NCI-H774 (cell line): ENCODE data around the gene STIMATE.

Source experiments
- DNase-seq: peaks from one replicate; lab custom pipeline; 2025; lab: John Stamatoyannopoulos, UW

STIMATE gene

DNA sequence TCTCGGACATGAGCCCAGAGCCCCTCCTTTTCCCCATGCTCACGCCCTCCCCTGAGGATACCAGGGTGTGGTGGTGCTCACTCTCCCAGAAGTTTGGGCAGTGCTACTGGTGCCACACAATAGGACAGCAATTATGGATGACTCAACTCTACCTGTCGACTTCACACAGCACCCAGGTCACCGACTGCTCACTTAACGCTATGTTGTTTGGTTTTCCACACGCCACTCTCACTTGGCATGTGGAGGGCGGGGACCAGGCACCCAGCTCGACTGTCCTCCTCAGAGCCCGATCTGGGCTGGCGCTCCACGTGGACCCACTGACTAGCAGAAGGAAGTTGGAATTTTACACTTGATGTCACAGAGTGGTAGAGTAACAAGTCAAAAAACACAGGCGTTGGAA is 30.9 kb downstream of the STIMATE start:
- DNase-seq, result no peak

DNA sequence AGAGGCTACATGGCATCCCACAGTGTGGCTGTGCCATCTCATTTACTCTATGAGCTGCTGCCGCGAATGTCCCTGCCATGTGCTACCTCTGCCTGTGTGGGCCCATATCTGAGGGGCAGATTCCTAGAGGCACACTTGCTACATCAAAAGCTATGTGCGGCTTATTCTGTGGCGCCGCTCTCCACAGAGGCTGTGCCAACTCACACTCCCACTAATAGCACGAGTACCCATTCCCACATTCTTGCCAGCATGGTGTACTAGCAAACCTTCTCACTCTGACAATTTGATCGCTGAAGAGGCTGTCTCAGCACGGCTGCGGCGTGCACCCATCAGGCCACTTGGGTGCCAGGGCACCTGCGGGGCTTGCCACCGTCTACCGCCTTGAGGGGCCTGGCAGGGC is 31.4 kb downstream of the STIMATE start:
- no peak for DNase-seq

DNA sequence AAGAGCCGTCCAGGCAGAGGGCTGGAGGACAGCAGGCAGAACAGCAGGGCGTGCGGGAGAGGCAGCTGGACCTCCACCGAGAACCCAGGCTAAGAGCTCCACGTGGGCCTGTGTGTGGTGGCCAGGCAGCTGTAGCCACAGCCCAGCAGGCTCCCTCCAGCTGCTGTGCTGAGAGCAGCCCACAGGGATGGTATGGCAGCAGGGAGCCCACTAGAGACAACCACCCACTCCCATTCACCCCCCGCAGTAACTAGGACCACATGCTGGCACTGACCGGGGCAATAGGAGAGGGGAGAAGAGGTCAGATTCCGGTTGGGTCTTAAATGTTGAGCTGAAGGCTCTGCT is 37.0 kb downstream of the STIMATE start:
- no peak for DNase-seq

DNA sequence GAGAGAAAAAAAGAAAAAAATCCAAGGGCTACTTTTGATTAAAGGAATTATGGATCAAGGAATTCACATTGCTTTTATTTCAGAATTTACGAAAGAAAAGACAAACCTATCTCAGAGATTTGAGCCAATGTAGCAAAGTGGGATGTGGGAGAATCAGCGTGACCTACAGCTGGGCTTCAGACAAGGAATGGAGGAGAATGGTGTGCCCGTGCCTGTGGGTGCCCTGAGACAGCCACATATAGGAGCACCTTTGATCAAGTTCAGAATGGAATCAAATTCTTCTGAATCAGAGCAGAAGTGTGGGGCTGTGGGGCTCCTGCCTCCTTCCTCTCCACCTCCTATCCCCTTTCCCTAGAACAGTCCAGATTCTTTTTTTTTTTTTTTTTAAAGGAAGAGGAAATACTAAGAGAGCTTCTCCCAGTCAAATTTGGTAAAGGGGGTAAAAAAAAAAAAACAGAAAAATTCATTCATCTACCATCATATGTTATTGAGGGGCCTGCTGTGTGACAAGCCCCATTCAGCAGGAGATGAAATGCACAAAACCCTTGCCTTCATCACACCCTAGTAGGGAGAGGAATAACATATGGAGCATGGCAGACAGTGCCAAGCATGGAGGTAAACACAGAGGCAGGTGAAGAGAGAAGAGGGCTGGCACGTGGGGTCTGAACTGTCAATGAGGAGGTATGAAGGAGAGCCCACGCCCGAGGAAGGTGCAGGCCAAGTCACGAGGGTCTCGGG is 37.5 kb downstream of the STIMATE start:
- no peak for DNase-seq

DNA sequence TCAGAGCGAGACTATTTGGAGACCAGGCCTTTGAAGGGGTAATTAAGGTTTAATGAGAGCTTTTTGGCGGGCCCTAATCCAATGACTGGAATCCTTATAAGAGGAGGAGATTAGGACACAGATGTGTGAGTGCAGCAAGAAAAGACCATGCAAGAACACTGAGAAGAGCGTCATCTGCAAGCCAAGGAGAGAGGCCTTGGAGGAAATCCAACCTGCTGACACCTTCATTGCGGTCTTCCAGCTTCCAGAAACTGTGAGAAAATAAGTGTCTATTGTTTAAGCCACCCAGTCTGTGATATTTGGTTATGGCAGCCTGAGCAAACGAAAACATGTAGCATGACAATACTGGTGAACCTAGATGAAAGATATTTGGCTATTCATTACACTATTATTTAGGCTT is 39.5 kb downstream of the STIMATE start:
- no peak for DNase-seq

DNA sequence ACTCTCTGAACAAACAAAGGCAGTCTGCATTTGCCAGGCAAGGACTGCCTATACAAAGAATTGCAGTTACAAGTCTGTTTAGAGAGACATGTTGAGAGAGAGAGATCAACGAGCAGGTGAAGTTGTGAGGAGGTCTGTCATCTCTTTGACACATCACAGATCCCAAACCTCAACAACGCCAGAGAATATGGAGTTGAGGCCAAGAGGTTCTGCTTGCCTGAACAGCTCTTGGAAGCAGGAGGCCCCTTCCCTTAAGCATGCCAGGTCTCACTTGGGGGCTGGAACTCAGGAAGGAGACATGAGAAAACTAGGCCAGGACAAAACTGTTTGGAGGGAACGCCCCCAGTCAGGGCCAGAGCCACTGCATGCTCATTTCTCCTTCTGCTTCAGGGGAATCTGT is 40.2 kb downstream of the STIMATE start:
- DNase-seq, result no peak

DNA sequence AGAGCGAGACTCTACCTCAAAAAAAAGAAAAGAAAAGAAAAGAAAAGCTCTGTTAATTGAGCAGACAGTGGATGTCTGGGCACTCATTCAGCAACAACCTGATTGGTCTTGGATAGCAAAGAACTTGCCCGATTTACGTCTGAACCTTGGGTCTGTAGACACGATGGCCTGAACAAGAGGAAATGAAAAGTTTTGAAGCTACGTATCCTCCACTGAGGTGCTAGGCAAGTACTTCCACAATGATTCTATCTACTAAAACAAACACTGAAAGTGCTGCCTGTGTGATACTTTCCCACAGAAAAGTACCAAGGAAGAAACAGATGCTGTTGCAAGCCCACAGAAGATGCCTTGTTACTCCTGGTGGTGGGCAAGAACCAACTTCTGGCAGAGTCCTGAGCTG is 40.7 kb downstream of the STIMATE start:
- DNase-seq, result no peak

DNA sequence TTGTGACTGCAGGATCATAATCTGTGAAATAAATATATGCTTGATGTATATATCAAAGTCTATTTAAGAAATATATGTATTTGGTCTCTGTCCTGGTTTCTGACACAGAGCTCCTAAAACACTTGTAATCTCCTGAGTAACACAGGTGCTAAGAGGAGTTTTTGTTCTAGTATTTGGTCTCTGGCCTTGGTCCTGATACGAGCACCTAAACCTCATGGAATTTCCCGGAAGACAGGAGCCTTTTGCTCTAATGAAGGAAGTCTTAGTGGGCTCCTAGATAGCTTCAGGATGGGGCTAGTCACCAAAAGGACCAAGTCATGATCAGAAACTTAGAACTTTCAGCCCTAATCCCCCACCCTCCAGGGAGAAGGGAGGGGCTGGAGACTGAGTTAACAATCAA is 43.3 kb downstream of the STIMATE start:
- DNase-seq, result no peak

DNA sequence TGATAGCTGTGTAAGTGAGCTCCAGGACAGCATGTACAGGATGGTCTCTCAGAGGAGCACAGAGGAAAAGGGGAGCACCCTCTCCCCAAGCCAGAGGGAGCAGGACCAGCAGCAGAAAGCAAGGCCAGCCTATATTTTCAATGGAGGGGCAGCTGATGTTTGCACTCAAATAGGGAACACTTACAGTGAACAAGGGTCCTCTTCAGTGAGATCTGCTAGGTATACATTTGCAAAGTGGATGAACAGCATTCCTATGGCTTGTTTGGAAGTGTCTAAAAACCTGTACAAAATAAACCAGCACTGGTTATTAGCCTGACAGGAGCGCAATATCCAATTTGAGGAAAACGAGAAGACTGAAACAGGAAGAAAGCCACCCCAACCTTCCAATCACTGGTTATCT is 44.9 kb downstream of the STIMATE start:
- no peak for DNase-seq

DNA sequence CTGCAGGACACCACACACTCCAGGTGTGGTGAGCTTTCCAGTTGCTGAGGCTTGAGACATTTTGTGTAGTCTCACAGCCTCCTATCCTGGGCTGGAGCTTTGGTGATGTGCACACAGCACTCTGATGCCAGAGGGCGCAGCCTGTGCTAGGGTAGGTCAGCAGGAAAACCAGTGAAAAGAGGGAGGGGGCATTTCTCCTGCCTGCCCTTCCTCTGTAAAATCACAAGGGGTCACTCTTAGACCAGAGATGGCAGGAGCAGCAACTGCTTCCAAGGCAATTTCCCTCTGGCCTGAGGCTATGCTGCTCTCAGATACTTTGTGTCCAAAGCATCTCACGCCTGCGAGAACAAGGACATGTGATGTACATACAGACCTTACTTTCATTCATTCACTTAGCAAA is 46.0 kb downstream of the STIMATE start:
- DNase-seq, result no peak

DNA sequence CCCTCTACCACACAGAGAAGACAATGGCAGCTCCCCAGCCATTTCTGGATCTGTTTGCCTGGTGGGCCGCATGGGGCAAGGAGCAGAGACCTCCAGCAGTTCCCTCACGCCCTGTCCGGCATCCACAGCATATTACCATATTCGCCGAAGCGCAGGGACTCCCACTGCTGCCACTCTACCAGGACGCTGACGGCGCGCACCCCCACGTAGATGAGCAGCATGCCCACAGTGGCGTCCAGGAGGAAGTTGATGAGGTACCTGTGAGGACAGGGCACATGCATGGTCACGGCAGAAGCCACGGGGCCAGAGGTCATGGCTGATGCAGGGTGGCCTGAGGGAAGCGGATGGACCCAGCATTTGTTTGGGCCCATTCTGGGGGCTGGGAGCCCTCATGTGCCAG is 47.7 kb downstream of the STIMATE start:
- no peak for DNase-seq

DNA sequence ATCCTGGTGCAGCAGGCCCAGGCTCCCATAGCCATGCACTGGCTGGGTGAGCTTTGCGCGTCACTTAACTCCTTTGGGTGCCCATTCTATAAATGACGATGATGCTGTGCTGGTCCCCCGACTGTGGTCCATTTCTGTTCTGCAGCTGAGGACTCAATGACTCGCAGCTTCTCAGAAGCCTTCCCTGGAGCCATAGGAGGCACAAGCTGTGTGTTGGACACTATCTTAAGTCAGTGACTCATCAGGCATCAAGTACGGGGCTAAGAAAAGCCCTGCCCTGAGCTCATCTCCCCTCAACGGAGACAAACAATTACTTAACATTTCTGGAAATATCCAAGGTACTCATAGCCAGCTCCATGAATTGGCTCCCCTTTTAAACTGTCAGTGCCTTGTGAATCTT is 48.7 kb downstream of the STIMATE start:
- no peak for DNase-seq

DNA sequence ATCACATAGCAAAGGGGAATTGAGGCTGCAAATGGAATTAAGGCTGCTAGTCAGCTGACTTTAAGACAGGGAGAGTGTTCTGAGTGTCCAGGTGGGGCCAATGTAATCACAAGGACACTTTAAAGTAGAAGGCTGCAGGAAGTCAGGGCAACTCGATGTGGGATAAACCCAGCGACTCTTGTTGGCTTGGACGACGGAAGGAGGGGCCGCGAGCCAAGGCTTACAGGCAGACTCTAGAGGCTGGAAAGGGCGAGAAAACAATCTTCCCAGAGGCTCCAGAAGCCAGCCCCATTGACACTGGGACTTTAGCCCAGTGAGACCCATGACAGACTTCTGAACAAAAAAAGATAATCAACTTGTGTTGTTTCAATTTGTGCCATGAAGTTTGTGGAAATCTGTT is 49.6 kb downstream of the STIMATE start:
- DNase-seq, result no peak

DNA sequence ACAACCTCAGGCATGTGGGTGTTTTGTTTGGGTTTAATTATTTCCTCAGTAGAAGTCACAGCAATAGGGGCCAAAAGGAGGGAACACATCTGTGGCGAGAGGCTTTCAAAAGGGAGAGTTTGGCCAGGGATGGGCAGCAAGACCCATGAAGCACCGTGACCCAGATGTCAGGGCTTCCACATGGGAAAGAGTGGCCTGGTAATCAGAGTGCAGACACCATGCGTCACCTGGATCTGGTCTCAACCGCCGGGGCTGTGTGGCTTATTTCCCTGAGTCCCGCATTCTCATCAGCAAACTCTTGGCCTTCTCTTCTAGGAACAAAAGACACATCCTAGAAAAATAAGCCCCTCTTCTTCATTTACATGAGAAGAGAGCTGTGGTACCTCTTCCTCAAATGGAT is 50.1 kb downstream of the STIMATE start:
- no peak for DNase-seq

DNA sequence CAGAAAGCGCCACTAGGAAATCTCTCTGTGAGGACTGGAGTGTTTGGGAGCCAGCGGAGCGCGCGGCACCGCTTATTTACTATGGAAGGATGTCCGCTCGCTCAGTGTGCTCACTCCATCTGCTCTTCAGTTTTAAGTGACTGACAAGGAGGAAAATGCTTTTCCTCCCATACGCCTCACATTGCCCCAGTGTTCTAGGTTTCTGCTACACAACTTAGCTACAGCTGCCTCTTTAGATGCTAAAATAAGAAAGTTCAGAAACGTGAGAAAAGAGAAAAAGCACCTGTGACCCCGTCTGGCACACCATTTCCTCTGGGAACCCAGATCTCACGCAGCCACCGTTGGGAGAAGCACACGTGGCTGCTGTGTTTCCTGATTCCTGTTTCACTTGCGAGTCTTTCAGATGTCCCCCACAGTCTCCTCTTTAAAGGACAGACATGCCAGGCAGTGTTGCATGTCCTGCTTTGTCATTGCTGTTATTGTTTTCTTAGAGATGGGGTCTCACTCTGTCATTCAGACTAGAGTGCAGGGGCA is 50.8 kb downstream of the STIMATE start:
- DNase-seq, result no peak

DNA sequence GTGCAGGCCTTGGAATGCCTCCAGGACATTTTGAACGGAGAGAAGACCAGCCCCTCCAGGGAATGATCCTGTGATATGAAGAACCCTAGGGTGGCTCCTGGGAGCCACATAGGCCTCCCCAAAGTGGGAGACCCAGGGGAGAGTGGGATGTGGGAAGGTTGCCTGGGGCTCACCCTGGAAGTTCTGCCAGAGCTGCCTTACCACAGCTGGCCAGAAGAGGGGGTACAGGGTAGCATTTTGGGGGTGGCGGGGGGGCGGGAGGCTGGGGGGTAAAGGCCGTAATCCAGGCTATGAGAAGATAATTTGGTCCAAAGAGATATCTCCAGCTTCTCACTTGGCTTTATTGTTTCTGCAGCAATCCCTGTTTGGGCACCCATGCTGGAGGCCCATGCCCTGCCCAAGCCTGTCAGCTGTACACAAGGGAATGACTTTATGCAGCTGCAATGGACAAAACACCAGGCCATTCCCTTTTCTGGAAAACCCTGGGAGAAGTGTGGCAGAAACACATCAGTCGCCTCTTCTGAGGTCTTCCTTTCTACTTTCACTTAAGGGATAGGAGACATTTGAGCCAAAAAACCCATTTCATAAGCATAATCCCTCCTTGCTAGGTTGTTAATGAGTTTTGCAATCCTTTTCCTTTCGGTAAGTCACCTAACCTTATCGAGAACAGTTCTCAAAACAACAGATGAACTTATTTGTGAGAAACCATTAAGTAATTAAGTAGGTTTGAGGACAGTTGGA is 51.5 kb downstream of the STIMATE start:
- no peak for DNase-seq

DNA sequence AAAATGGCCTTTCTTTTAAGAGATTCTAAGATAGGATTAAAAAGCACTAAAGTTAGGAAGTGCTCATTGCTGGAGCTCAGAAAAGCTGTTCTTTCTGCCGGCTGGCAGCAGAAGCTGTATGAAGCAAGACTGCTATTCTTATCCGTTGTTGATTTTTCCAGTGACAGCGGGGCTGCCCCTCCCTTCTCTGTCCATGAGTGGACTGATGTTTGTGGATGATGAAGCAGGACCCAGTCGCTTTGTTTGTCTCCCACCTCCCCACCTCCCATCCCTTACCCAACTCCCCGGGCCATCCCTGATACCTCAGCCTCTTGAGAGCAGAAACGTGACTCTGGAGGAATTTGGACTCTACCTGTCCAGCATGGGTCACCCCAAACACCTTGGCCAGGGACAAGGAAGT is 52.2 kb downstream of the STIMATE start:
- DNase-seq, result no peak

DNA sequence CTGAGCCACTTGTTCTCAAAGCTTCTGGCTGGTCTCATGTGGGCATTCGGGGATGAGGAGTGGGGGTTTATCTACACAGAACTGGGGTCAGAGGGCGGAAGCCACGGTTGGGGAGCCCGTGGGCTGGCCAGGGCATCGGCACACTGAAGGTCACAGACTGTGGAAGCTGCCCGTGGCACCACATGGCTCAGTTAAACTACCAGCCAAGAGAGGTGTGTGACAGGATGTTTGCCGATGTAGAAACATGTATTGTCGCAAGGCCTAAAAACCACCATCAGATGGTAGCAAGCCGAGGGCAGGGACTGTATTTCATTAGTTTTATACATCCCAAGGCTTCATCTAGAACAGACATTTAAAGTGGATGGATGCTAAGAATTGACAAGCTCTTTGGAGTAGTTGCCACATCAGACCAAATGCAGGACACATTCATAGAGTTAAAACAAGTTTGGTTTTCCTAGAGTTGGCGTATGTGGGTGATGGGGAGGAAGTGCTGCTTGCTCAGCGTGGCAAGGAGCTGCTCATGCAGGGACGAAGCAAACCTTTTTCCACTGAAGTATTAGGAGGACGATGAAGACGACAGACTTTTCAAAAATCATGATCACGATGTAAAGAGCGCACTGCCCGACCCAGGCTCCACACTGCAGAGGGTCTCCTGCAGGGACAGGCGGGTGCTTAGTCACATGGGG is 52.9 kb downstream of the STIMATE start:
- DNase-seq, result no peak

DNA sequence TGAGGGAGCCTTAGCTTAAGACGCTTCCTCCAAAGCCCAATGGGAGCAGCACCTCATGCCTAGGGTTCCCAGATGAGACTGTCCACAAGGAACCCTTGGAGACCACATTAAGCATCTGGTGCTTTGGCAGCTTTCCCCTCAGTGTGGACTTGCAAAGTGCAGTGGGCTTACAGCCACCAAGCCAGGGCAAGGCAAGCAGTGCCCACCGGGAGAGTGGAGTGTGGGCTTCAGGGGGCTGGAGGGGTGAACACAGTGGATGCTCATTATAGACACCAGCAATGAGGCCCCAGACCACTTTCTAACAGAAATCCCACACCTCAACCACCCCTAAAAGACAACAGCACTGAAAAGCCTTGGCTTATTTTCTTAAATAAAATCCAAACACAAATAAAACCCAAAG is 53.5 kb downstream of the STIMATE start:
- DNase-seq, result no peak

DNA sequence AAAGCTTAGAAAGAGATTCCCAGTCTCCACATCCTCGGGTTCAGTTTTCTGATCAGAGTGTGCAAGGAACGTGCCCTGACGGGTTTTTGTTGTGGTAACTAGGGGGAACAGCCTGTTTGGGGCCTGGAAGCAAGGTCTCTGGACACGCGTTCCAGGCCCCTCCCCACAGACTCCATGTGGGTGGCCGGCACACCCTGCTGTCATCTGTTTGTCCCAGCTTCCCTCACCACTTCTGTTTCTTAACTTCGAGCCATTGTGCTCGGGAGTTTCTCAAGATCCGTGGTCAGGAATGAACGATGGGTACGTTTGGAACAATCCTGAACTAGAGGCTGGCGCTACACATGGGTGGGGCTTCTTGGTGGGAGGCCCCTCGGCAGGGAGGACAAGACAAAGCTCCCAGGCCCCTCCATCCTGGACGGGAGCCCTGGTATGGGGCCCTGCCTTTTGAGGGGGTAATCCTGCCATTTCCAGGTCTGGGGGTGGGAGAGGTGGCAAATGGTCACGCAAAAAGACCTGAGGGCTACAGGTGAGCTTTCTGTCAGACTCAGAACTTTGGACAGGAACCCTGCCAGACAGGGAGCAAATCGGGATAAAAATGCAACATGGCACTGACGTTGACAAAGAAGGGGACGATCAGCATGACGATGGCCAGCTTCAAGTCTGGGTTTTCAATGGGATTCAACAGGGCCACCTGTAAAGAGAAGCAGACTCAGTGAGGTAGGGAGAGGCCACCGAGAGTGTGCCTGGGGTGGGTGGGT is 54.1 kb downstream of the STIMATE start:
- no peak for DNase-seq

DNA sequence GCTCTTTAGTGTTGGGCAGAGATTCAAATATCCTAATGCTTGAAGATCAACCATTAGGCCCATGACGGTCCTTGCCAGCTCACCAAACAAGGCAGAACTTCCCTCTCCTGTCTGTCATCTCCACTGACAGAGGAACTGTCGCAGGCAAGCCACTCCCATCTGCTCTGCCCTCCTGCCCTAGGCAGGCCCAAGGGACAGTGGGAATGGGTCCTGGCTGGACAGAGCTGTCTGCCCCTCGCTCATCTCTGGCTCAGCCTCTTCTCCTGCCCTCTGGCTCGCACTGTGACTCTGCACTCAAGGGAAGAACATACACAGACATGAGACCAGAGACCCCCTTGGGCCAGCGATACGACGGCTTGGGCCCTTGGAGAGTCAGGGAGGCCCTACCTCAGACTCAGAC is 54.9 kb downstream of the STIMATE start:
- no peak for DNase-seq

DNA sequence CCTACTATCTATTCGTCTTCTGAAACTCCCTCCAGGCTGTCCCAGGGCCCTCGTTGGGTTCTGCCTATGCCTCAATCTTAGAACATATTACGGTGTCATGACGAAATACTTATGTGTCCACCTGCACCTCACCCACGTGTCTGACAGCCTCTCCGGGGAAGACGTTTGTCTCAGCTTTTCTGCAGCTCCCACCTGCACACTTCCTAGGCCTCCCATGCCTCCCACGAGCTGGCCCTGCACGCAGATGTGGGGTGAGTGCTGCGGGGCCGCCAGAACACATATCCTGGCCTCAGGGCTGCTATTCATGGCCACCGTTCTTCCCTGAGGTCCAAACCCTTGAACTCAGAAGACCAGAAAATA is 55.4 kb downstream of the STIMATE start:
- no peak for DNase-seq
